Sigmoid colon (tissue), 7 donors: ENCODE results near the gene ALKBH3. TPM values are rescaled to one million over a fixed set of nuclear protein-coding genes. Genes with fewer than 3 reads are reported as not detected.

Experiments
- DNase-seq: peaks from one replicate; pipeline ENCODE4 v3.0.0-alpha.2; 2019
- H3K27ac ChIP-seq, 4 donors: fragments of 200-600 bp; sonication (generic); one replicate each; pipeline ENCODE4 v1.5.1; 2016 to 2019; ENCODE audit warnings: mild to moderate bottlenecking in 1 of 4
- H3K27me3 ChIP-seq, 3 donors: fragments of 200-600 bp; sonication (generic); one replicate each; pipeline ENCODE4 v1.5.1; 2019; ENCODE audit warnings: mild to moderate bottlenecking in 1 of 3
- H3K36me3 ChIP-seq, 4 donors: fragments of 200-600 bp; sonication (generic); one replicate each; pipeline ENCODE4 v1.5.1; 2016 to 2019
- H3K4me1 ChIP-seq, 4 donors: fragments of 200-600 bp; sonication (generic); one replicate each; pipeline ENCODE4 v1.5.1; 2017 to 2019
- H3K4me3 ChIP-seq, 4 donors: fragments of 200-600 bp; sonication (generic); one replicate each; pipeline ENCODE4 v1.5.1; 2017 to 2019; ENCODE audit warnings: mild to moderate bottlenecking in 2 of 4, moderate library complexity in 1 of 4
- H3K9me3 ChIP-seq, 4 donors: fragments of 200-600 bp in 3 of 4; sonication (generic) in 3 of 4; one replicate each; pipeline versions ENCODE4 v1.5.1 to v1.6.1; 2013 to 2019
- CTCF ChIP-seq, 4 experiments: fragments of 450-650 bp in 3 of 4; fragments of 200-600 bp in 1 of 4; IDR thresholded peaks; one replicate each; pipeline ENCODE4 v1.5.1; 2016 to 2019; ENCODE audit warnings: antibody characterized with exemption in 4 of 4, mild to moderate bottlenecking in 3 of 4, moderate library complexity in 2 of 4
- EP300 ChIP-seq, 4 donors: sonication (generic); formaldehyde crosslinking; IDR thresholded peaks; one replicate each; pipeline ENCODE4 v1.6.1; 2017; ENCODE audit warnings: antibody characterized with exemption in 4 of 4
- POLR2A ChIP-seq, 2 donors: fragments of 450-650 bp; IDR thresholded peaks; one replicate each; pipeline ENCODE4 v1.6.1; 2016; ENCODE audit warnings: antibody characterized with exemption in 2 of 2, mild to moderate bottlenecking in 2 of 2, moderate library complexity in 2 of 2
- POLR2AphosphoS5 ChIP-seq, 4 donors: sonication (generic); formaldehyde crosslinking; IDR thresholded peaks; one replicate each; pipeline ENCODE4 v1.6.1; 2017; ENCODE audit warnings: antibody characterized with exemption in 4 of 4
- WGBS, 2 donors: extraction: QIAGEN DNeasy Blood & Tissue Kit; methylation state at CpG; one replicate each; pipeline ENCODE4 v1.1.7; 2013; 5-methylcytosine and 5-hydroxymethylcytosine counted together
- intact Hi-C: fragments of 100-400 bp; cut with DNase I; formaldehyde crosslinking; loops from one replicate; pipeline ENCODE4 v1.15.1; 2023
- polyA plus RNA-seq, 3 donors: library from polyadenylated mRNA; stranded (reverse); fragments of 200-250 nt; gene quantifications; one replicate each; pipeline ENCODE4 v1.2.3, GENCODE V29; 2013
- total RNA-seq, 4 donors: library from RNA; depleted of rRNA; stranded (reverse); fragments of >200 nt; gene quantifications; one replicate each; pipeline ENCODE4 v1.1.0, GENCODE V29; 2016
- donor health status: healthy with polysubstance abuse.
- donor health status: Bipolar disorder and iron deficiency.
- donor health status: healthy.

Gene ALKBH3
- total and polyA plus RNA-seq, 7 donors: 15.7 to 31.2 (median 27.3) TPM

- no peak for TF ChIP-seq POLR2A (IDR thresholded peaks at IDR 0.05)
- TF ChIP-seq CTCF (IDR thresholded peaks at IDR 0.05): no peak
- TF ChIP-seq POLR2AphosphoS5 (IDR thresholded peaks at IDR 0.05): no peak
- TF ChIP-seq EP300 (IDR thresholded peaks at IDR 0.05): no peak
- Histone ChIP-seq H3K27me3 (no peaks in the 10 kb centered on the region), H3K4me3 (no peak overlapping the region), H3K9me3 (no peaks in the 10 kb centered on the region), H3K4me1 (peaks cover 0 to 10% (median 0%) of the 10 kb centered on the region in 4 donors), H3K36me3 (peaks cover 8 to 55% (median 24%) of the 10 kb centered on the region in 4 donors), H3K27ac (no peak overlapping the region)
- intact Hi-C loops: no loop called here
- no peak for DNase-seq
- WGBS, 2 donors: 95 to 97% methylated on average over 4 of the region's 4 CpGs
Measured at GRCh38 chr11:43903969-43904368, 23.3 kb downstream of the ALKBH3 start.

- H3K9me3 ChIP-seq: no peaks in the 10 kb centered on the region
- TF ChIP-seq CTCF (IDR thresholded peaks at IDR 0.05): no peak
- TF ChIP-seq POLR2AphosphoS5 (IDR thresholded peaks at IDR 0.05): peak in 1 of 4 donors; percentile 38
- no peaks in the 10 kb centered on the region for H3K27me3 ChIP-seq
- WGBS, 2 donors: 79 to 83% methylated on average over 10 of the region's 10 CpGs
- peaks cover 0 to 10% (median 0%) of the 10 kb centered on the region in 4 donors for H3K4me1 ChIP-seq
- H3K4me3 ChIP-seq: no peak overlapping the region
- peaks cover 8 to 56% (median 19%) of the 10 kb centered on the region in 4 donors for H3K36me3 ChIP-seq
- H3K27ac ChIP-seq: peak overlapping the region in 3 of 4 donors; percentile 10 to 60 (median 57)
- intact Hi-C loops: no loop called here
- DNase-seq: no peak
Measured at GRCh38 chr11:43904742-43905535, 24.3 kb downstream of the ALKBH3 start.

- TF ChIP-seq POLR2A (IDR thresholded peaks at IDR 0.05): no peak
- TF ChIP-seq EP300 (IDR thresholded peaks at IDR 0.05): no peak
- TF ChIP-seq POLR2AphosphoS5 (IDR thresholded peaks at IDR 0.05): no peak
- TF ChIP-seq CTCF (IDR thresholded peaks at IDR 0.05): no peak
- peaks cover 0 to 10% (median 0%) of the 10 kb centered on the region in 4 donors for H3K4me1 ChIP-seq
- 77 to 85% methylated on average over 2 of the region's 2 CpGs for WGBS, 2 donors
- no peak for DNase-seq
- H3K27ac ChIP-seq: peak overlapping the region in 3 of 4 donors; percentile 3 to 60 (median 57)
- no peaks in the 10 kb centered on the region for H3K27me3 ChIP-seq
- intact Hi-C loops: no loop called here
- no peak overlapping the region for H3K4me3 ChIP-seq
- H3K9me3 ChIP-seq: no peaks in the 10 kb centered on the region
- H3K36me3 ChIP-seq: peaks cover 8 to 57% (median 19%) of the 10 kb centered on the region in 4 donors
Measured at GRCh38 chr11:43905813-43906241, 25.2 kb downstream of the ALKBH3 start.

- TF ChIP-seq POLR2AphosphoS5 (IDR thresholded peaks at IDR 0.05) (no peak), EP300 (IDR thresholded peaks at IDR 0.05) (no peak), CTCF (IDR thresholded peaks at IDR 0.05) (no peak), POLR2A (IDR thresholded peaks at IDR 0.05) (no peak)
Measured at GRCh38 chr11:43907028-43907975, 26.7 kb downstream of the ALKBH3 start.

More at GRCh38 chr11:43907028-43907975, 26.7 kb downstream of the ALKBH3 start:
- WGBS, 2 donors: 90 to 91% methylated on average over 4 of the region's 4 CpGs
- Histone ChIP-seq H3K9me3 (no peaks in the 10 kb centered on the region), H3K4me1 (peaks cover 0 to 10% (median 0%) of the 10 kb centered on the region in 4 donors), H3K36me3 (peaks cover 0 to 56% (median 11%) of the 10 kb centered on the region in 4 donors), H3K4me3 (no peak overlapping the region), H3K27ac (no peak overlapping the region), H3K27me3 (no peaks in the 10 kb centered on the region)
- DNase-seq: no peak
- intact Hi-C loops: no loop called here
